ENCODE data around the gene PRKG1.

GRCh38 chr10:52019077-52019555, 944.8 kb downstream of the PRKG1 start:
- no peak for TF ChIP-seq EZH2phosphoT487 (IDR thresholded peaks at IDR 0.05; ENCODE audit: borderline replicate concordance)
- no peak for TF ChIP-seq CTCF (conservative IDR thresholded peaks at IDR 0.05; ENCODE audit: low read length)

All from Loucy (cell line).